DOHH2 (cell line): ENCODE data around the gene CR1.

Source experiments
- H3F3A ChIP-seq: fragments of 200-600 bp; sonication (generic), shearing (Covaris generic); 2 replicates; pipeline ENCODE4 v1.6.0; 2016; ENCODE audit warnings: antibody characterized with exemption, mild to moderate bottlenecking; ENCODE audit not compliant: control insufficient read depth, insufficient read depth
- H3K27ac ChIP-seq: fragments of 200-600 bp; sonication (generic); 2 replicates; pipeline ENCODE4 v1.5.1; 2014; ENCODE audit warnings: low read depth, mild to moderate bottlenecking, low read length, moderate library complexity
- H3K27me3 ChIP-seq: fragments of 200-600 bp; sonication (generic); 2 replicates; pipeline ENCODE4 v1.6.1; 2014; ENCODE audit warnings: mild to moderate bottlenecking, low read length, mixed read lengths; ENCODE audit not compliant: control insufficient read depth
- H3K36me3 ChIP-seq: fragments of 200-600 bp; sonication (generic); 2 replicates; pipeline ENCODE4 v1.6.1; 2014; ENCODE audit warnings: mild to moderate bottlenecking, low read length, moderate library complexity, mixed read lengths; ENCODE audit not compliant: control insufficient read depth
- H3K4me1 ChIP-seq: fragments of 200-600 bp; sonication (generic); 2 replicates; pipeline ENCODE4 v1.6.1; 2014; ENCODE audit warnings: mild to moderate bottlenecking, low read length, mixed read lengths; ENCODE audit not compliant: control insufficient read depth
- H3K4me2 ChIP-seq: fragments of 200-600 bp; sonication (generic); 2 replicates; pipeline ENCODE4 v1.6.0; 2014; ENCODE audit warnings: mild to moderate bottlenecking, low read length, moderate library complexity
- H3K4me3 ChIP-seq: fragments of 200-600 bp; sonication (generic); 2 replicates; pipeline ENCODE4 v1.5.1; 2014; ENCODE audit warnings: mild to moderate bottlenecking, low read length, mixed read lengths
- H3K79me2 ChIP-seq: fragments of 200-600 bp; sonication (generic); 2 replicates; pipeline ENCODE4 v1.6.1; 2014; ENCODE audit warnings: mild to moderate bottlenecking, low read length, mixed read lengths; ENCODE audit not compliant: control insufficient read depth
- H3K9me2 ChIP-seq: fragments of 200-600 bp; sonication (generic); replicated peaks from 2 replicates; pipeline ENCODE4 v1.6.1; 2014; ENCODE audit warnings: mild to moderate bottlenecking, low read length, mixed read lengths; ENCODE audit not compliant: control insufficient read depth
- H3K9me3 ChIP-seq: fragments of 200-600 bp; sonication (generic); 2 replicates; pipeline ENCODE4 v1.6.1; 2014; ENCODE audit warnings: antibody characterized with exemption, low read length, mixed read lengths; ENCODE audit not compliant: control insufficient read depth, insufficient read depth
- H4K20me1 ChIP-seq: fragments of 200-600 bp; sonication (generic); 2 replicates; pipeline ENCODE4 v1.6.0; 2014; ENCODE audit warnings: low read depth, mild to moderate bottlenecking, antibody characterized with exemption, low read length, moderate library complexity; ENCODE audit not compliant: control insufficient read depth, insufficient read depth
- EZH2phosphoT487 ChIP-seq: fragments of 200-600 bp; sonication (generic); IDR thresholded peaks from 2 replicates; pipeline ENCODE4 v1.6.1; 2017; ENCODE audit warnings: borderline replicate concordance, mild to moderate bottlenecking, antibody characterized with exemption, low read length, moderate library complexity, mixed read lengths
- TF ChIP-seq, protein P1 (sequence below): fragments of 200-600 bp; sonication (generic); IDR thresholded peaks from one replicate; pipeline ENCODE4 v1.5.1; 2014; ENCODE audit warnings: antibody characterized with exemption, mild to moderate bottlenecking, low read depth, low read length; ENCODE audit not compliant: poor library complexity, severe bottlenecking

The CR1 gene

DNA sequence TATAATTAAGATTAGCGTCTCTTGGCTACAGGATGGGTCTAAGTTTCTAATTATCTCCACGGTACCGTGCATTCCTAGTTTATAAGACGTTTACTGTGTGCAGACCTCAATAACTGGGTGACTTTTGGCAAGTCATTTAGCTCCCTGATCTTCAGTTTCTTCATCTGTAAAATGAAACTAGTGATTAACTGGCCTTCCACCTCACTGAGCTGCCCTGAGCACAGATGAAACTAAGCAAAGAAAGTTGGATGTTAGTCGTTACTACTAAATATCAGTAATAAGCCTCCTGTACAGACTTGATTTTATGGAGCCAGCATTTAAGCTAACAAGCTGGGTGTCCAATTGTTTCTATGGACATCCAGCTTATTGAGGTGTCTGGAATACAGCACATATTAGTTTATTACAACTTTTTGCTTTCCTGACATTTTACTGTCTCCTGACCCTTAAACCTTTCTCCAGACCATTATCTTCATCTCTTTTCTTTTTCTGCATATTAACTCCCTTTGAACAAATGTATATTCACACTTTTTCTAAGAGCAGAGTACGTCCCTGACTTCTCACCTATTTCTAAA, 40.7 kb upstream of the CR1 start:
- TF ChIP-seq, protein P1, sequence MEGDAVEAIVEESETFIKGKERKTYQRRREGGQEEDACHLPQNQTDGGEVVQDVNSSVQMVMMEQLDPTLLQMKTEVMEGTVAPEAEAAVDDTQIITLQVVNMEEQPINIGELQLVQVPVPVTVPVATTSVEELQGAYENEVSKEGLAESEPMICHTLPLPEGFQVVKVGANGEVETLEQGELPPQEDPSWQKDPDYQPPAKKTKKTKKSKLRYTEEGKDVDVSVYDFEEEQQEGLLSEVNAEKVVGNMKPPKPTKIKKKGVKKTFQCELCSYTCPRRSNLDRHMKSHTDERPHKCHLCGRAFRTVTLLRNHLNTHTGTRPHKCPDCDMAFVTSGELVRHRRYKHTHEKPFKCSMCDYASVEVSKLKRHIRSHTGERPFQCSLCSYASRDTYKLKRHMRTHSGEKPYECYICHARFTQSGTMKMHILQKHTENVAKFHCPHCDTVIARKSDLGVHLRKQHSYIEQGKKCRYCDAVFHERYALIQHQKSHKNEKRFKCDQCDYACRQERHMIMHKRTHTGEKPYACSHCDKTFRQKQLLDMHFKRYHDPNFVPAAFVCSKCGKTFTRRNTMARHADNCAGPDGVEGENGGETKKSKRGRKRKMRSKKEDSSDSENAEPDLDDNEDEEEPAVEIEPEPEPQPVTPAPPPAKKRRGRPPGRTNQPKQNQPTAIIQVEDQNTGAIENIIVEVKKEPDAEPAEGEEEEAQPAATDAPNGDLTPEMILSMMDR: no peak
- no peak for TF ChIP-seq EZH2phosphoT487

DNA sequence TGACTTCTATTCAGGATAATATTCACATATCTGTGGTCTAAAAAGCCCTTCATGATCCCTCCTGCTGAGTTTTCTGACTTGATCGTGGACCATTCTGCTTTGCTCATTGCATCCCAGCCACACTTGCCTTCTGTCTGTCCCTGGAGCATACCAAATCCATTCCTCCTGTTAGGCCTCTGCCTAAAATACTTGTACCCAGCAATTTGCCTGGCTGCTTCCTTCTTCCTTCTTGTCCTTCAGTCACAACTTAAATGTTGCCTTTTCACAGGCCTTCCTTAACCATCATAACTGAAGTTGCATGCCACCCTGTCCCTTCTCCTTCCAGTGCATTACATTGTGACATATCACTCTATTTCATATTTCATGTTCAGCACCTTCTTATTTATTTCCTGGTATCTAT, 37.5 kb upstream of the CR1 start:
- H3K4me2 ChIP-seq: no peak overlapping the region
- no peaks in the 10 kb centered on the region for H3K9me2 ChIP-seq
- no peaks in the 10 kb centered on the region for H4K20me1 ChIP-seq
- H3K27ac ChIP-seq: no peak overlapping the region
- TF ChIP-seq EZH2phosphoT487: no peak
- TF ChIP-seq, protein P1: no peak
- no peaks in the 10 kb centered on the region for H3K36me3 ChIP-seq
- H3K79me2 ChIP-seq: no peaks in the 10 kb centered on the region
- H3F3A ChIP-seq: no peaks in the 10 kb centered on the region
- H3K4me3 ChIP-seq: no peak overlapping the region
- H3K9me3 ChIP-seq: no peaks in the 10 kb centered on the region
- H3K27me3 ChIP-seq: peaks cover 38% of the 10 kb centered on the region
- peaks cover 15% of the 10 kb centered on the region for H3K4me1 ChIP-seq

More for the DNA sequence above, 40.7 kb upstream of the CR1 start:
- H3F3A ChIP-seq: no peaks in the 10 kb centered on the region
- no peaks in the 10 kb centered on the region for H3K9me3 ChIP-seq
- peak overlapping the region; percentile 75 for H3K4me2 ChIP-seq
- H3K79me2 ChIP-seq: no peaks in the 10 kb centered on the region
- H3K4me1 ChIP-seq: peaks cover 15% of the 10 kb centered on the region
- H4K20me1 ChIP-seq: no peaks in the 10 kb centered on the region
- H3K36me3 ChIP-seq: no peaks in the 10 kb centered on the region
- H3K27me3 ChIP-seq: peaks cover 51% of the 10 kb centered on the region
- no peak overlapping the region for H3K27ac ChIP-seq
- peak overlapping the region; percentile 64 for H3K4me3 ChIP-seq
- H3K9me2 ChIP-seq: no peaks in the 10 kb centered on the region

DNA sequence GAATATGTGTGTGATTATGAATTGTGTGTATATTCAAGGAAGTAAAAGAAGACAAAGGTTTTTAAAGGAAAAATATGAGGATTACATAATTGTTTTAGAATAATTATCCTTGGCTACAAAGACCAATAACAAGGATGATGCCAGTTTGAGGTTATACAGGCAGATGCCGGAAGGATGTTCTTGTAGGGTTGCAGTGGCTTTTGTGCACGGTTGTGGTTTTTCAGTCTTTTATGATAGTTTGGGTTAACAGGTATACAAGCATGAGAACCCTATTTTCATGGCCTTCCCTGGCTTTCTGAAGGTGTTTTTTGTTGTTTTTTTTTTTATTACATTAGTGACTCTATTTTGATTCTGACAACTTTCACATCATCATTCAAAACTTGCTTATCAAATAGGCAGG, 36.9 kb upstream of the CR1 start:
- no peak for TF ChIP-seq EZH2phosphoT487
- TF ChIP-seq, protein P1: no peak
- Histone ChIP-seq H3K79me2 (no peaks in the 10 kb centered on the region), H3K27me3 (peaks cover 36% of the 10 kb centered on the region), H3K9me3 (no peaks in the 10 kb centered on the region), H3K4me2 (no peak overlapping the region), H3F3A (no peaks in the 10 kb centered on the region), H3K27ac (no peak overlapping the region), H3K36me3 (no peaks in the 10 kb centered on the region), H4K20me1 (no peaks in the 10 kb centered on the region), H3K4me3 (no peak overlapping the region), H3K9me2 (no peaks in the 10 kb centered on the region), H3K4me1 (peaks cover 12% of the 10 kb centered on the region)

DNA sequence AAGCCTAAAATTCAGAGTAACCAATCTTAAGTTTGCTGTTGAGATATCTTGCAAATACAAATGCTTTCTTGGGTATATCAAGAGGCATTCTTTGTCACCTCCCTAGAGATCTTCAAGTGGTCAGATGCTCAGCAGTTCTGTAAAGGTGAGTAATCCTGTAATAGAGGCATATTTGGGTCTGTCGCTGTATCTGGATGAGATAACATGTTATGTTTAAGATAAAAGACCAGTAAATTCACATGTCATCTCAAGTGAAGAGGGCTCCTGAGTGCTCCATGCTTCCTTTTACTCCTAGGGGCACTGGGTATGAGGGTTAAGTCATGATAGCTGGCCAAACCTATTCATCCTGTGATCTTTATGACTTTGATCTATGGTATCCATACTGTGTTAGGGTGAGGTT, 34.3 kb upstream of the CR1 start:
- Histone ChIP-seq H3K79me2 (no peaks in the 10 kb centered on the region), H3K9me3 (no peaks in the 10 kb centered on the region), H3K4me1 (no peaks in the 10 kb centered on the region), H3F3A (no peaks in the 10 kb centered on the region), H3K36me3 (no peaks in the 10 kb centered on the region), H3K27me3 (peaks cover 17% of the 10 kb centered on the region), H3K27ac (no peak overlapping the region), H3K9me2 (no peaks in the 10 kb centered on the region), H4K20me1 (no peaks in the 10 kb centered on the region), H3K4me3 (no peak overlapping the region), H3K4me2 (no peak overlapping the region)
- TF ChIP-seq EZH2phosphoT487: no peak
- TF ChIP-seq, protein P1: no peak
